Measurements from ENCODE around the gene C11orf24.
"Not testable (repeated sequence)": the region's sequence is repeated elsewhere in the genome, so short reads cannot be mapped to it uniquely, and the experiment has no call there.

C11orf24 gene
- 10.1 to 14.2 reads per million in 2 donors for total RNA-seq

- peak; percentile 91 for DNase-seq
Observed at GRCh38 chr11:68271781-68272608, at the start of gene C11orf24. C11orf24 (minus strand) TSS chr11:68271973; CDS start chr11:68263767, 8,206 bp downstream.

GRCh38 chr11:68317147-68317785 lies 45.5 kb upstream of the C11orf24 start:
- no peak for DNase-seq

- DNase-seq, result no peak
Observed at GRCh38 chr11:68315171-68315920, 43.6 kb upstream of the C11orf24 start.

DNA sequence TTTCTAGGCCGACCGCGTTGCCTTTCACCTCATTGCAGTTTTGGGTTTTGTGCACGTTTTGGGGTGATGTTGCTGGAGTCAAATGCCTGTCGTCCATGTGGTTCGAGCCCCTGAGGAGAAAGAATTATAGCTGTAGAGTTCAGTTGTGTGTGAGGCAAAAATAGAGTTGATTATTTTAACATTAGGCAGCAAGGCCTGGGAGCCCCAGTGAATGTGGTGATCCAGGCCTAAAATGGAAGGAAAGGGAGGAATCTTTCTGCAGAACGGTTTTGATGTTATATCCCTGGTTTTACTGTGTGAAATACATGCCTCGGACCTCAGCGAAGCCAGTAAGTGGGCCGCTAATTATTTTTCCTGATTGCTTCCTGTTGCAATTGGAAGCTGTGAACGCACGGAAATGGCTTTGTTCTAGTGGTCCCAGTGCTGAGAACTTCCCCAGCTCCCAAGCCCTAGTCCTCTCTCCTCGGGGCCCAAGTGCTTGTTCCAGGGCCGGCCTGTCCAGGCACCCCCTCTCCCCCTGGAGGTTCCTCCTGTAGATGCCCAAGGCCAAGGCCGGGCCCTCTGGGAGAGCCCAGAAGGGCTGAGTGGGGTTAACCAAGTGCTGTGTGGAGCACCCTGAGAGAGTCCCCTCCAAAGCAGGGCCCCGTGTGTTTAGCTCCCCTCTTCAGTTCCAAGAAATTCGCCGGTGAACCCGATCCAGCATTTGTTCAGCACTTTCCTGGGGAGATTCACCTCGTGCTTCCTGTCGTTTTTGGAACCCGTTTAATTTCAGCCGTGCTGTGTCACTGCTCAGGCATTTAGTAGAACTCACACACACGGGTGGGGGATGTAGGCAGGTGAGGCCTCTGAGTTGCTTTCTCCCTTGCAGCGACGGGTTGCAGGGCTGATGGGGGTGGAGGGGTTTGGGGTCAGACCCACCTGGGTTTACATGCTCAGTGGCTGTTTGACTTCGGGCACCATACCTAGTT lies 42.7 kb upstream of the C11orf24 start:
- no peak for DNase-seq

DNA sequence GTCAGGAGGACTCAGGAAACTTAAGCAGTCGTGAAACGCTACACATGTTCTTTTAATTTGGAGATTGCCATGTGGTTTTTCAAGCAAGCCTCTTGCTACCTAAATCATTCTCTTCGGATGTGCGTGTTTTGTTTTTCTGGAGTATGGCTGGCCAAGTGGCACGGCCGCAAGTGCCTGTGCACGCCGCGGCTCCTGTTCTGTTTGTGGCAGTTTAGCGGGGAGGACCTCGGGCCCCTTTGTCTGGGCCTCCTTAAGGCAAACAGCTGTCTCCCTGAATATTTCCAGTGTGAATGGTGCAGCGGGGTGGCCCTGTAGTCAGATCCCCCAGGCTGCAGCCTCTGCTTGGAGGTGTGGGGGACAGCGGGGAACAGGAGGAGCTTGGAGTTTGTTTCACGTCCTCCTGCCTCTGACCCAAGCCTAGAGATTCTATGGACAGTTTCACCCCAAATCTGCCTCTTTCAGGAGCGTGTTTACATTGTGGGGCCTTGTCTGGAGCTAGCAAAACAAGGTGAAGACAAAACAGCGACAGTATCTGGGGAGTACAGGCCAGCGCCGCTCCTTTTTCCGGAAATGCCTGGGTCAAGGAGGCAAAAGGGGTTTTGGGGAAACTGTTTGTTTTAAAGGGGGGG lies 41.9 kb upstream of the C11orf24 start:
- no peak for DNase-seq

DNA sequence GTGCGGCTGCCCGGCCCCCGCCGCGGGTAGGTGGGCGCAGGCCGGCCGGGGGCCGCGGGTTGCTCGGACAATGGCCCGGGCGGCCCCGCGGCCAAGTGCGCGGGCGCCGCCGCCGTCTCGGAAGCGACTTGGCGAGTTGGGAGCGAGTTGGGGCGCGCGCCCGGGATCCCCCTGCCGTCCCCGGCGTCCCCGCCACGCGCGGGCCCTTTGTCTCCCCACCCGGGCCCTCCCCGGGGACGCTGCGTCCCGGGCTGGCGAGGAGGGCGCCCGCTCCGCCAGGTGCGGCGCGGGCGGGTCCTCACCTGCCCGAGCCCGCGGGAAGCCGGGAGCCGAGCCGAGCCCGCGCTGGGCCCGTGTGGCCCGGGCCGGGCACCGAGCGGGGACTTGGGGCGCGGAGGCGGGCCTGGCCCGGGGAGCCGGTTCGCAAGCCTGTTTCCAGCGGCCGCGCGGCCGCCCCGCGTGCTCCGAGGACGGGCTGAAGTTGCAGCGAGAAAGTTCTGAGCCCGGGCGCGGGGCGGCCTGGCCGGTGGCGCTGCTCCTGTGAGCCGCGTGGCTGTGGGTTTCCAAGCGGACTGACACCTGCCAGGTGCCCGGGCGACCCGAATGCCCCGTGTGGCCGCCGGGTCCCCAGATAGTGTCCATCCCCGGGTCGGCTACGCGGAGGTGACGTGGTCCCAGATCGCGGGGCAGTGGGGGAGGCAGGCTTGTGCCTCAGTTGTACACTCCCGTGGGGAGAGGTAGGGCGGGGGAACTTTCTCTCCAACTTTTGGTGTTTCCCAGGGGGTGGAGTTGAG lies 41.2 kb upstream of the C11orf24 start:
- DNase-seq, result no peak

GRCh38 chr11:68312117-68312779 lies 40.5 kb upstream of the C11orf24 start, which contains the start of gene LRP5:
LRP5 (plus strand) TSS chr11:68312591; CDS start chr11:68312715, 124 bp downstream.
- DNase-seq, result no peak

- no peak for DNase-seq
Observed at GRCh38 chr11:68311160-68312116, 39.7 kb upstream of the C11orf24 start.

GRCh38 chr11:68309621-68310185 lies 37.9 kb upstream of the C11orf24 start:
- DNase-seq, result no peak

DNA sequence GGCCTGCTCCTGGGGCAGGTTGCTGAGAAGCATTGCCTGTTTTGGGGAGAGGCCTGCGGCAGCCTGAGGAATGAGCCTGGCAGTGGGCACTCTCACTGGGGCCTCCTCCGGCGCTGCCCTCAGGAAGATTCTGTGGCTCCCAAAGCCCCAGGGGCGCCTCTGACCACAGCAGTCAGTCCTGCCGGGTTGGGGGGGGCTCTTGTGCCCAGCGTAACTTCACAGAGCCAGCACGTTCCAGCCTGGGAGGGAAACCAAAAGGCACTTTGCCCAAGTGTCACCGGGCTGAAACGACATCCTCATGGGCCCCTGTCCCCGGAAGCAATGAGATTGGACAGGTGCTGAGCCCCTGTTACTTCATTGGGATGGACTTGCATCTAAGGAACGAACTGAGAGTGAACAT lies 36.3 kb upstream of the C11orf24 start:
- no peak for DNase-seq

DNA sequence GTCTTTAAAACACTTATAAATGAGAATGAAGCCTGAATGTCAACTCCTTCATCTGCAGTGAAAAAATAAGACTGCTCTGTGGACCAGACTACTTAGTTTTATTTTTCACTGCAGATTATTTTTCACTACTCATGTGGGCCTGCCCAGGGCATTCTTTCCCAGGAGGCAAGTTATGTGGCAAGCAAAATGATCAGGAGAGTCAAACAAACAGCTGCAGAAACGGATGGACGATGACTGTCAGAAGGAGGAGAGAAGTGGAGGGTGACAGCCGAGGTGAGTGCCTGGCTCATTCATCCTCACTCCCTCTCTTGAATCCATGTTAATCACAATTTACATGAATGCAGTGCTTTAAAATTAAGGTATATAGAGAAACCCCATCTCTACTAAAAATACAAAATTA lies 34.9 kb upstream of the C11orf24 start:
- no peak for DNase-seq

DNA sequence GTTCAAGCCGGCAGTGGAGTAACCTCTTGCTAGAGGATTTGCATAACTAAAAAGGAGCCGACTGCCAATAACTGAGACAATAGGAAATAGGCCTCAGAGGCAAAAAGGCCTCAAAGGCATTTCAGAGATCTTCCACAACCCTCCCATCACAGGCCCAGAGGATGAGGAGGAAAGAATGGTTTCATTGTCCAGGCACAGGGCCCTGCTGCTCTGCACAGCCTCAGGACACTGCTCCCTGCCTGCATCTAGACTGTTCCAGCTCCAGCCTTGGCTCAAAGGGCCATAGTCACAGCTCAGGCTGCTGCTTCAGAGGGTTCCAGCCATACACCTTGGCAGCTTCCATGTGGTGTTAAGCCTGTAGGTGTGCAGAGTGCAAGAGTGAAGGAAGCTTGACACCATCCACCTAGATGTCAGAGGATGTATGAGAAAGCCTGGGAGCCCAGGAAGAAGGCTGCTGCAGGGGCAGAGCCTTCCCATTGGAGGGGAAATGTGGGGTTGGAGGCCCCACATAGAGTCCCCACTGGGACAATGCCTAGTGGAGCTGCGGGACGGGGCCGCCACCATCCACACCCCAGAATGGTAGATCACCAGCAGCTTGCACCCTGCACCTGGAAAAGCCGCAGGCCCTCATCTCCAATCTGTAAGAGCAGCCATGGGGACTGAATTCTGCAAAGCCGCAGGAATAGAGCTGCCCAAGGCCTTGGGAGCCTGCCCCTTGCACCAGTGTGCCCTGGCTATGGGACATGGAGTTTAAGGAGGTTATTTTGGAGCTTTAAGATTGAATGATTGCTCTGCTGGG lies 32.4 kb upstream of the C11orf24 start:
- no peak for DNase-seq

DNA sequence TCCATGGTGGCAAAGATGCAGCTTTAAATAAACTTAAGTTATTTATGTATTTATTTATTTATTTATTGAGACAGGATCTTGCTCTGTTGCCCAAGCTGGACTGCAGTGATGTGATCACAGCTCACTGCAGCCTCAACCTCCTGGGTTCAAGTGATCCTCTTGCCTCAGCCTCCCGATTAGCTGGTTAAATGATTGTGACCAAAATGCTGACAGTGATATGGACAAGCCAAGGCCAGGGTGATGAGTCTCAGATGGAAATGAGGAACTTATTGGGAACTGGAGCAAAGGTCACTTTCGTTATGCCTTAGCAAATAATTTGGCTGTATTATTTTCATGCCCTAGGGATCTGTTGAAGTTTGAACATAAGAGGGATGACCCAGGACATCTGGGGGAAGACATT lies 31.3 kb upstream of the C11orf24 start:
- DNase-seq, result no peak

DNA sequence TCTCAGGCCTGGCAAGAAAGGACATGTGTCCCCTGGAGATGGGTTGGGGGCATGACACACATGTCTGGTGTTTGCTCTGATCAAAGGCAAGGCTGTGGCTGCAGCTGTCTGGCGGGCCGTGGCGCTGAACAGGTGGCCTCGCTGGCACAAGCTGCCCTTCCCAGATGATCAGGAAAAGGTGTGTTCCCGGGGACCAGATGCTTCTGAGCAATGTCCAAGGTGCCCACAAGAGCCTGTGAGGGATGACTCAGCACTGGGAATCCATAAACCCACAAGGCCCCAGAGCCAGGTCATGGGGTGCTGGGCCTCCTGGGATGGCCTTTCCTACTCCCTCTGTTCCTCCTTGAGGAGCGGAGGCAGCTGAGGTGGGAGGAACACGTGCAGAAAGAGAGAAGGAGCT lies 30.9 kb upstream of the C11orf24 start:
- no peak for DNase-seq

- DNase-seq, result no peak
Observed at GRCh38 chr11:68302256-68302655, 30.5 kb upstream of the C11orf24 start.

GRCh38 chr11:68300076-68300830 lies 28.5 kb upstream of the C11orf24 start:
- no peak for DNase-seq

- DNase-seq, result not testable (repeated sequence)
Observed at GRCh38 chr11:68299517-68299879, 27.7 kb upstream of the C11orf24 start.

All from activated gamma-delta T cell (primary cell).